HEK293T (cell line): ENCODE results near the gene EXOC1.

ENCODE experiments used
- FOXK2 ChIP-seq: fragments of 450-650 bp; IDR thresholded peaks from 2 replicates; pipeline ENCODE4 v1.6.1; 2016; ENCODE audit warnings: mild to moderate bottlenecking
- FOXM1 ChIP-seq: fragments of 450-650 bp; IDR thresholded peaks from 2 replicates; pipeline ENCODE4 v1.6.1; 2017; ENCODE audit warnings: mild to moderate bottlenecking, borderline replicate concordance

DNA sequence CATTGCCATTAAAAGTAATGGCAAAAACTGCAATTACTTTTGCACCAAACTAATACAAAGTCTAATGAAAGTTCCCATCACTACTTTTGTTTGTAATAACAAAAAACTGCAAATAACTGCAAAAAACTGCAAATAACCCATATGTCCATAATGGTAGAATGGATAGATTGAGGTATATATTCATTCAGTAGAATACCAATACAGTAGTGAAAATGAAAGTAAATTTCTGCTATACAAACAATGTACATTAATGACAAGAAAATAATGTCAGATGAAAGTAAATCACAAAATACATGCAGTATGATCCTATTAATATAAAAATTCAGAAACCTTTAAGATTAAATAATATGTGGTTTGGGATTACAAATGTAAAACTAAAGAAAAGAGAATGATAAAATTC lies 54.0 kb downstream of the EXOC1 start:
- TF ChIP-seq FOXM1 (no peak), FOXK2 (no peak)
